Fibroblast of the conjunctiva (primary cell): ENCODE measurements around the gene CLIC6.
A peak's percentile ranks its signal among the peaks of the same experiment; 100 is the strongest.

Source experiments
- DNase-seq: peaks from one replicate; pipeline ENCODE4 v3.0.0-alpha.2; 2010; ENCODE audit warnings: low read depth

The CLIC6 gene

GRCh38 chr21:34668803-34669148, at the start of gene CLIC6:
TSS of gene CLIC6 (plus strand) at chr21:34668994. CDS start at chr21:34669389, 395 bp downstream.
- DNase-seq, result no peak

GRCh38 chr21:34619841-34620665, 48.7 kb upstream of the CLIC6 start:
- DNase-seq, result no peak

GRCh38 chr21:34621434-34622350, 47.1 kb upstream of the CLIC6 start:
- DNase-seq, result no peak

GRCh38 chr21:34623516-34623915, 45.3 kb upstream of the CLIC6 start:
- no peak for DNase-seq

- no peak for DNase-seq
These were observed 43.7 kb upstream of the CLIC6 start for GRCh38 chr21:34625030-34625593.

- DNase-seq, result no peak
These were observed 42.7 kb upstream of the CLIC6 start for GRCh38 chr21:34626131-34626530.

GRCh38 chr21:34630536-34631143, 38.2 kb upstream of the CLIC6 start:
- DNase-seq, result peak; percentile 38

GRCh38 chr21:34632498-34632897, 36.3 kb upstream of the CLIC6 start:
- no peak for DNase-seq

GRCh38 chr21:34635307-34635706, 33.5 kb upstream of the CLIC6 start:
- no peak for DNase-seq

GRCh38 chr21:34636961-34637360, 31.8 kb upstream of the CLIC6 start:
- no peak for DNase-seq

- no peak for DNase-seq
These were observed 29.5 kb upstream of the CLIC6 start for GRCh38 chr21:34639250-34639649.

- no peak for DNase-seq
These were observed 28.7 kb upstream of the CLIC6 start for GRCh38 chr21:34639882-34640788.

GRCh38 chr21:34640858-34641257, 27.9 kb upstream of the CLIC6 start:
- DNase-seq, result peak; percentile 21

GRCh38 chr21:34642211-34643075, 26.4 kb upstream of the CLIC6 start:
- DNase-seq, result no peak

GRCh38 chr21:34644825-34645224, 24.0 kb upstream of the CLIC6 start:
- no peak for DNase-seq

GRCh38 chr21:34647555-34647954, 21.2 kb upstream of the CLIC6 start:
- no peak for DNase-seq

- DNase-seq, result no peak
These were observed 20.0 kb upstream of the CLIC6 start for GRCh38 chr21:34648739-34649297.

GRCh38 chr21:34649400-34649799, 19.4 kb upstream of the CLIC6 start:
- no peak for DNase-seq

GRCh38 chr21:34650861-34651431, 17.8 kb upstream of the CLIC6 start:
- no peak for DNase-seq

GRCh38 chr21:34651642-34652041, 17.2 kb upstream of the CLIC6 start:
- DNase-seq, result no peak
